ENCODE data around the gene SLC23A2.
"Not testable (repeated sequence)": the region's sequence is repeated elsewhere in the genome, so short reads cannot be mapped to it uniquely, and the experiment has no call there.

SLC23A2 gene

DNA sequence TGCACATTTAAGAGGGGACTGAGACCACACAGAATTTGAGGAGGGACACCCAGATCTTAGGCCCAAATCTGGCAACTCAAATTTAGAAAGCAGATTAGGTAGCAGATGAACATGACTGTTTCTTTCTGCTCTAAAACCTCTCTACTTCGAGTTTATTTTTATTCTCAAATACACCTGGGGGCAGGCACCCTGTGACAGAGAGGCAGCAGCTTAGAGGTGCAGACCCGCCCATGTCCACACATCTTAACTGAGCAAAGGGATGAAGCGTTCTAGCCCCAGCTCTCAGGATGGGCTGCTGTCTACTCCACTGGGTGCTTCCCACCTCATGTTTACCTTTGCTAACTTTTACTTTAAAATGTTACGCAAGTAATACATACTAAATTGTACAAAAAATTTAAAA lies 125.0 kb downstream of the SLC23A2 start:
- no peak for DNase-seq (ENCODE audit: low read depth)

GRCh38 chr20:4875578-4876067 lies 125.7 kb downstream of the SLC23A2 start:
- no peak for DNase-seq (ENCODE audit: low read depth)

DNA sequence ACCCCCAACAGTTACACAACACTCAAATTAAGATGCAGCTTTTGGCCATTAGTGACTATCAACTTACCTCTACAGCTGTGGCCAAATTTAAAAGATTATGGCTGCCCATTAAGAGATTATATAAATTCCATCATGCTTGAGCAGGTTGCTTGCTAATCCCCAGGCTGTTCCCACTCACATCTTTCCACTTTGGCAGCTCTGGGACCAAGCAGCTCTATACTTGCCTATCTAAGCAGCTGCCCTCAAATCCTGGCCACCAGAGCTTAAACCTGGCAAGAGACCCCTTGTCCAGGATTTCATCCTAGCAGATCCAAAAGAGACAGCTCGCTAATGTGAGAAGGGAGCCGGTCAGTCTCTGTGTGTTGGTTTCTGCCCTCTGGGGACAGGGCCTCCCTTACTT lies 127.9 kb downstream of the SLC23A2 start:
- DNase-seq (ENCODE audit: low read depth) = no peak

DNA sequence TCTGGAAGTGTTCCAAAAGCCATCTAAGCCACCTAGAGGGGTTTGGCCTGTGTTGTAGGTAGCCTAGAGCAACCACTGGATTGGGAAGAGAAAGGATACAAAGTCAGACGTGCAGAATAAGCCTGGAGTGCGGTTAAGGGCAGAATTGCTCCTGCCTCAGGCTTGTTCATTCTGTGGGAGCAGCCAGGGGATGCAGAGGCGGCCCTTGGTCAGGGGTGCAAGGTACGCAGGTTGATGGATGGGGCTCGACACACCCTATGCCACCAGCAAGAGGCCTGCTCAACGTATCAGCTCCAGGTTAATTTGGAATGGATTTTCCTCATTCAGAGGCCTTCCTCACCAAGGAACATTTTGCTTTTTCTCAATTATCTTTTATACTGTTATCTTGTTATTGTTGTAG lies 129.8 kb downstream of the SLC23A2 start:
- no peak for DNase-seq (ENCODE audit: low read depth)

DNA sequence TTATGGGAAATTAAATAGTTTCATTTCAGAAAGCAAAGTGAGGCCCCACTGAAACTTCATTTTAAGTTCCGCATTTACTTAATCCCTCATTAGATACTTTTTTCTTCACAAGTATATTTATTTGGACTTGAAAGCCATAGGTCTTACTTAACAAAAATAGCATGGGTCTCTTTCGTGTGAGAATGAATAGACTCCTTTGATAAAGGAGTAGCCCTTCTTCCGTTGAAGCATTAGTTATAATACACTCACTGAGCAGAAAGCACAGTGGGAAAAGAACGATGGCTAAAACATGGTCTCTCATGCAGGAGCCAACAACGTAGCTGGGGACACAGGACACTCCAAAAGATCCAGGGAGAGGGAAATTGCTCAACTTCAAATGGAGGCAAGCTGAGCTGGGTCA lies 130.4 kb downstream of the SLC23A2 start:
- DNase-seq (ENCODE audit: low read depth) = no peak

DNA sequence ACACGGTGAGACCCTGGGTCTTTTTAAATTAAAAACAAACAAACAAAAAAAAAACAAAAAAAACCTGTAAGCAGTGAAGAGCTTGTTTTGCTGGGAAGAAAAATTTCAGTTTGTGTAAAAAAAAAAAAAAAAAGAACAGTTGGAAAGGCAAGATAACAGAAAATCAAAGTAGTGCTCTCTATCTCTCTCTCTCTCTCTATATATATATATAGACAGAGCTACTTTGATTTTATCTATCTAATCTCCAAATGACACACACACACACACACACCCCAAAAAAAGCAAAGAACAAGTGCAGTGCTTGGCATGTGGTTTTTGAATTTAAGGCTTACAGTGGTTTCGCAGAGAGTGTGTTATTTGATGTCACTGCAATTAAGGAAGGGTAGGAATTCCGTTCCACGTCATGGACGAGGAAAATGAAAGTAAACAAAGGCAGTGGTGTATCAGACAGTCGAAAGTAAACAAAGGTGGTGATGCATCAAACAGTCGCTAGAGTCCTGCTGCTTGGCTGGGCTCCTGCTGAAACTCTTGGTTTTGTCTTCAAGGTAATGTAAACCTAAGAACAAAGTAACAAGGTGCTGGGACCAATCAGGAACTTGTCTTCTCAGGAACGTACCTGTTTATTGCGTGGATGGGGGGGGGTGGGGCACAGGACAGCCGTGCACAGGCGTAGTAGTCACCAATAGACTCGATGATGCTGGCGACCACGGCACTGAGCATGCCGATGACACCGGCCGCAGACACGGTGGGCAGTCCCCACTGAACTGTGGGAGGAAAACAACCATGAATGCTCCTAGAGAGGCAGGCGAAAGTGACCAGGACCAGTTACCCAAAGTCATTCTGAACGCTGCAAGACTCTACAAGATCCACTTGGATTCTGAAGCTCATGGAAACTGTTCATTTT lies 131.8 kb downstream of the SLC23A2 start:
- DNase-seq (ENCODE audit: low read depth) = no peak

DNA sequence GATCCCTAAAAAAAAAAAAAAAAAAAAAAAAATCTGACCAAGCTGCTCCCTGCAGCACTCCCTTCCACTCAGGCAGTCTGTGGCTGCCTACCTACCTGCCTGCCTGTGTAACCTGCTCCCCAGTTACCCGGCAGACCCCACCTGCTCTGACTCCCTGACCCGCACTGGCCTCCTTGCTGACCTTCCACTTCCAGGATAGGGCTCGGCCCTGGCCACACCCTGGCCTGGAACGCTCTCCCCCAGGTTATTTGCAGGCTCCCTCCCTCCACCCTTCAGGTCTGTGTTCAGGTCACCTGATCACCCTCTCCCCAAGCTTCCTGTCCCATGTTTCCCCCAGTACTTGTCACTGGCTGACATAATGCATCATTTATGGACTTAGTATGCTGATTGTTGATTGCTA lies 134.3 kb downstream of the SLC23A2 start:
- no peak for DNase-seq (ENCODE audit: low read depth)

DNA sequence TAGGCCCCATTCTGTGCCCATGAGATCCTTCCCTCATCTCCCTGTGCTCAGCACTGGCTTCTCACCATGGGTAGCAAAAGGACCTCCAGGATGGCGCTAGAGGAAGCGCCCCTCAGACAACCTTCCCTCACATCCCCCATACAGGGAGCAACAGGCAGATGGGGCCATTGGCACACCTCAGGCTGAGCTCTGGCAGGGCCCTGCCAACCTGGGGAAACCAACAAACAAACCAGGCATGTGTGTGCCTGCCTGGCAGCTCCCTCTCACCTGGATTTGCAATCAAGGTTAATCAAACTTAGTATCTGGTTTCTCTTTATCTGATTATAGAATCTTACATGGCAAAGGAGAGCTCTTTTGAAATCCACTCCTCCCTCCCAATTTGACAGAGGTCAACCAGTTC lies 134.9 kb downstream of the SLC23A2 start:
- no peak for DNase-seq (ENCODE audit: low read depth)

- no peak for DNase-seq (ENCODE audit: low read depth)
Measured at GRCh38 chr20:4864311-4864752, 137.0 kb downstream of the SLC23A2 start.

GRCh38 chr20:4862661-4863060 lies 138.6 kb downstream of the SLC23A2 start:
- DNase-seq (ENCODE audit: low read depth) = no peak

DNA sequence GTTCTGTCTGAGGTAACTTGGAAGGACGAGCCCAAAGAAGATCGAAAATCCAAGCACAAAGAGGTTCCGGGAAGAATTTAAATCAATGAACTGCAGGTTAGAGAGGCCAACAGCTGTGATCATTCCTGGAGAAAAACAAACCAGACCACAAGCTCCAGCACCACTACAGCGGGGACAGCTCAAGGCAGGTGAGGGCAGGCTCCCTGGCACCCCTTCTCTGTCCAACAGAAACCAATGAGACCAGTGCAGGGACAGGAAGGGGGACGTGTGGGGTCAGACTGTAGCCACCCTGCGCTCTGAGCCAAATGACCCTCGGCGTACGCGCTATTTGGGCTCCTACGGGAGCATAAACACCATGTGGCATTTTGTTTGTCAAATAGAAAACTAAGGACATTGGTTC lies 139.3 kb downstream of the SLC23A2 start:
- no peak for DNase-seq (ENCODE audit: low read depth)

DNA sequence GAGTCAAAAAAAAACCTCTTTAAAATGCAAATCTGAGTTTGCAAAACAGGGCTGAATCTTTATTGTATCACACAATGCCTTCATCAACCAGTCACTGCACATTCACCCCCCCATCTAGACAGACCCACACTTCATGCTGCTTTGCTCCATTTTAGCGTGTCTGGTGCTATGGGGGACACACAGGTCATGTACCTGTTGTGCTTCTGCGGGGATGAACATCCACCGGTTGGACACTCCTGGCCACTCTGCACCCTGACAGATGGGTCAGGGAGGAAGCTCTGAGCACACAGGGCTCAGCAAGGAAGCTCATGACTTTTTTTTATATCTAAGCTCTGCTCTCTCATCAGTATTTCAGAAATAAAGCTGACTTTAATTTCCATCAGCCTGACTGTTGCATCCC lies 143.3 kb downstream of the SLC23A2 start:
- no peak for DNase-seq (ENCODE audit: low read depth)

- DNase-seq (ENCODE audit: low read depth) = no peak
Measured at GRCh38 chr20:4856022-4856755, 145.1 kb downstream of the SLC23A2 start.

DNA sequence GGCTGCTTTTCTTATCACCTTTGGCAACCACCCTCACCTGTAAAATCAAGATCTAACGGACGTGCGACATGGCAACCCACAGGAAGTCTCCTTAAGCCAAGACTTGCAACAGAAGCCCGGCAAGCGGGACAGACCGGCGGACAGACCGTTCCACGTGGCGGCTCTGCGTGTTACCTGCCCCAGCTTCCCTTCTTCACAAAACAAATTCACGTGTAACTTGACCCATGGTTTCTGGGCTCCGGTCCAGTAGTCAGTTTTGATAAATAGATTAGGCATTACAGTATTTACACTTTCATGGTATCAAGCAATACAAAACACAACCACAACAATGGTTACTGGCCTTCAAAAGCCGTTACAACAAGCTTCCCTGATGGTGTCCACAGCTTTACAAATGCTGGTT lies 145.8 kb downstream of the SLC23A2 start:
- no peak for DNase-seq (ENCODE audit: low read depth)

DNA sequence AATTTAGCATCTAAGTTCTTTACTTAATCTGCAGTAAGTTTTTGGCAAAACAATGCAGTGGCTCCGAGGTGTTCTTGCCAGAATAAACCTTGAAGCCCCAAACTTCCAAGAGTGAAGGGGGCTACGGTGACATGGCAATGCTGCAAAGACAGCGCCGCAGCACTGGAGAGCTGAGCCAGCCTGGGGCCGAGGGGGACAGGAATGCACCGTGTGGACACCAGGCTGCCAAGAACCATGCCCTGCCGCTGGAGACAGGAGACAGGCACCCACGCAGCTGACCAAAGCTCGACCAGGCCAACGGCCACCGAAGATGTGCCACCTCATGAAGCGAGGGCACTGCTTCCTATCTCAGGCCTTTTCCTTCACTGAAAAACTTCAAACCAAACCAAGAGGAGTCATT lies 146.2 kb downstream of the SLC23A2 start:
- DNase-seq (ENCODE audit: low read depth) = no peak

GRCh38 chr20:4854561-4854901 lies 146.8 kb downstream of the SLC23A2 start:
- no peak for DNase-seq (ENCODE audit: low read depth)

DNA sequence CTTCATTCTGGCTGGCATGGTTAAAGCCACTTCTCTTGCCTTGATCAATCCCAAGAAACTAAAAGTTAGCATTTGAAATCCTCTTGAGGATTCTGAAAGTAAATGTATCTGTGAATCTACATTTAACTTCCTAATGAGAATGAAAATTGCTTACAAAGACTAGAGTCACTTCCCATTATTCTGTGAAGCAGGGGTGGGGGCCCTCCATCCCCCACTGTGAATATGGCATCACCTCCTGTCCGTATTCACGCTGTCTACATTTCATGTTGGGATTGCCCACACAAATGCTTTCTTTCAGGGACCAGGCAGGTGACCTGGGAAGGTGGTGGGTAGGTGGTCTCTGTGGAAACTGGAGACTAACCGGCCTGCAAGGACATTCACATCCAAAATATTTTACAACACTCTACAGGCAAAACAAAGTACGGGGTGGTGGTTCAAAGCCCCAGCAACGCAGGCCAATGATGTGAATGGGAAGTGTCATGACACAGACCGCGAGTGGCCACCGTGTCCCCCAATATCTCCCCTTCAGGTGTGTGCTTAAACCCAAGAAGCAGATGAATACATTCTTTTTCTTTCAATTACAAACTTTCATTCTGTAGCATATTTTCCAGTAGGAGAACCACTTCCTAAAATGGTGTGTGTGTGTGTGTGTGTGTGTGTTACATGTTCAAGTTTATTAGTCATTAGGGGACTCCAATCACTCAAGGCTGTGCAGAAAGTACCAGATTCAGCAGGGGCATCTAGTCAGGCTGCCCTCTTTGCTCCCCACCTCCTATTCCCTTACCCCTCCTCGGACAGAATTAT lies 147.4 kb downstream of the SLC23A2 start:
- DNase-seq (ENCODE audit: low read depth) = no peak

GRCh38 chr20:4853004-4853403 lies 148.3 kb downstream of the SLC23A2 start:
- DNase-seq (ENCODE audit: low read depth) = no peak

DNA sequence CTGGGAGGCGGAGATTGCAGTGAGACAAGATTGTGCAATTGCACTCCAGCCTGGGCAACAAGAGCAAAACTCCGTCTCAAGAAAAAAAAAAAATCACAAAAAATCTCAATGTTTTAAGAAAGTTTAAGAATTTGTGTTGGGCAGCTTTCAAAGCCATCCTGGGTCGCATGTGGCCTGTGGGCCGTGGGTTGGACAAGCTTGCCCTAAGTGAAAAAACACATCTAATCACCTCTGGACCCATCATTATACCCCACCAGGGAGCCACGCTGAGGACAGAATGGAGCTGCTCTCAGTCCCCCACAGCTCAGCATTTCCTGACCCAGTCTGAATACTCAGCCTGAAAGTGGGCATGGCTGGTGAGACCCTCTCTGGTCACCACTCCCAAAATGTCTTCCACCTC lies 150.3 kb downstream of the SLC23A2 start:
- no peak for DNase-seq (ENCODE audit: low read depth)

- DNase-seq (ENCODE audit: low read depth) = not testable (repeated sequence)
Measured at GRCh38 chr20:4848829-4849228, 152.5 kb downstream of the SLC23A2 start.

DNA sequence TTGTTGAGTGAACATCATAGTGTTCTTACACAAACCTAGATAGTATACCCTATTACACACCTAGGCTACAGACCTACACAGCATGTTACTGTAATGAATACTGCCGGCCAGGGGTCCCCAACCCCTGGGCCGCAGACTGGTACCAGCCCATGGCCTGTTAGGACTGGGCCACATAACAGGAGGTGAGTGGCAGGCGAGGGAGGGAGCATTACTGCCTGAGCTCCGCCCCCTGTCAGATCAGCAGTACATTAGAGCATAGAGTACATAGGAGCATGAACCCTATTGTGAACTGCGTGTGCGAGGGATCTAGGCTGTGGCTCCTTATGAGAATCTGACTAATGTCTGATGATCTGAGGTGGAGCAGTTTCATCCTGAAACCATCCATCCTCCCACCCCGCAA lies 153.3 kb downstream of the SLC23A2 start:
- DNase-seq (ENCODE audit: low read depth) = no peak

DNA sequence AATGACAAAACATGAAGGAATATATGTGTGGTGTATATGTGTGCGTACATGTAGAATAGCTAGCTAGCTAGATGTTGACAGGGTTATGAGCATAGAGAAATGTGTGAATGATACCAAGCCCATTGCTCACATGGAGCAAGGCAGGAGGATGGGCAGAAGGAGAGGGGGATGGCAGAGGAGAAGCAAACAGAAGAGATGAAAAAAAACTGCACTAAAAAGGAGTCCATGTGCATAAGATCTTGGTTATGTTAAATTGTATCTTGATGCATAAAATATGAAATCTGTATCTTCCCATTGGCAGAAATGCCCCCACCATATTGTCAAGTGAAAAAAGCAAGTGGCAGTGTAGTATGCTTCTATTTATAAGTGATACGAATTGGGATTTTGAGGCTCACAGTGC lies 154.5 kb downstream of the SLC23A2 start:
- no peak for DNase-seq (ENCODE audit: low read depth)

Measured in stimulated activated CD8-positive, alpha-beta memory T cell treated with anti-CD3 and anti-CD28 coated beads, Interleukin-12 subunit alpha, Interleukin-12 subunit beta, amount 100 ng/mL, for 1 hour (primary cell).